Left forelimb (tissue), 1 donor: ENCODE results near the gene TEX53.

Source experiments
- DNase-seq: peaks from one replicate; pipeline ENCODE4 v3.0.0-alpha.2; 2018; ENCODE audit warnings: low spot score

TEX53 gene

DNA sequence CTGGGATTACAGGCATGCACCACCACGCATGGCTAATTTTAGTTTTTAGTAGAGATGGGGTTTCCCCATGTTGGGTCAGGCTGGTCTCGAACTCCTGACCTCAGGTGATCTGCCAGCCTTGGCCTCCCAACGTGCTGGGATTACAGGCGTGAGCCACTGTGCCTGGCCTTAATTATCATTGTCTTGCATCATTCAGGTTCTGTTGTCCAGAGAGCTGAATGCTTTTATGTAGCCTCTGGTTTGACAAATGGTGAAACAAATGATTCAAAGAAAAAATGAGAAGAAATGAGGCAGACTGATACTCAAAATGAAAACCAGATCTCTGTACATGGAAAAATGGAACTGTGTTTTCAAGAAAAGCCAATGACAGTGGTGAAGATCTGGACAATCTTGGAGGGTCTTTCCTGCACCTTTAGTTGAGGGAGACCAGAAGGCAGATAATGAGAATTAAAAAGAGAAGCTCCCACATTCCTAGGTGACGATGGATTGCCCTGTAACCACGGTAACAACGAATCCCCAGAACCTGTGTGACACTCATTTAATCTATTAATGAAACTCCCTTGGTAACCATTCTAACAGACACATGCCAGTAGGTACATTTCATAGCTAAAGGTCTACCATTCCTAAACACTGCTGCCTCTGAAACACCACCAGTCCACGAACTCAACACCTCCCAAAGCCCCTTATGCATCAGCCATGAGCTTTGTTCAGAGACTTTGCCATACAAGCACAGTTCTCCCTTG is 22.8 kb upstream of the TEX53 start:
- DNase-seq = no peak

DNA sequence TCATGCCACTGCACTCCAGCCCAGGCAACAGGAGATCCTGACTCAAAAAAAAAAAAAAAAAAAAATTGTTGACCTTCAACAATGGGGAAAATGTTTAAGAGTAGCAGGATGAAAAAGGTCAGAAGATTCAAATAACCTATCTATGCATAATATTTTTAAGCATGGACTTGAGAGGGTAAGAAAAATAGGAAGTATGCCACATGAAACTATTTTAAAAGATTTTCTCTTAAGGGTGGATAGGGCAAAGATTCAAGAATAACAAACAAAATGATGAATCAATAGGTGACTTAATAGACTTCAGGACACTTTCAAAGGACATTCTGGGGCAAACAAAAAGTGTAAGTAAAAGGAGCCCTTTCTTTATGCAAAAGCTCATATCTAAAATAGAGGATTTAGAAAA is 21.2 kb upstream of the TEX53 start:
- no peak for DNase-seq

DNA sequence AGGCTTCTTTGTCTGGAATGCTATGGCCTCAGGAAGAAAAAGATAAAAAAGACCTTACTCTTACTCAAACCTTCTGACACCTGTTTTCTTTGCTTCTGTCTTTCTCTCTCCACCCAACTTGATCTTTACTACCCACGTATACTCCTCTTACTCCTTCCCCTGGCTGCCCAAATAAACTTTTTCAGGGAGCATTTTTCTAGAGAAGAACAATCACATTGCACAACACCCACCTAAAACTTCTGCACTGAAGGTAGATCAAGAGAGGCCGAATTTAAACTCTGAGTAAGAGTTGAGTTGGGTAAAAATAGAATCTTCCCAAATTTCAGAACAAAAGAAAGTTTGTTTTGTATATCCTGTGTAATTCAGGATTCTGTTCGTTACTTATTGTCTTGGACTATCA is 20.5 kb upstream of the TEX53 start:
- DNase-seq = no peak

DNA sequence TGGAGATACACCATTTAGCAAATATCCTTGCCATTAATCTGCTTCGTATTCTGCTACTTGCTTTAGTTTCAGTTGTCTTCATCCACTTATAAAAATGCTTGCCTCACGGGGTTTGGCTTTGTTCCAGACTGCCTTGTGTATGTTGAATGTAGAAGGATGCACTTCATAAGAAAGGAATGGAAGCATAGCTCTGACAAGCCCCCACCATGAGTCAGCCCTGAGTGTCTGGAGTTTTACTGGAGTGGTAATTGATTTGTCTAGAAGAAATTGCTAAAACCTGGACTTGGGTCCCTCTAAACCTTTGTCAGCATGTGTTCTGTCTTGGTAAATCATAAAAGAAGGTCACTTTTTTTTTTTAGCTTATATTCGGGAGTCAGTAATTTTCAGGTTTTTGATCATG is 19.8 kb upstream of the TEX53 start:
- no peak for DNase-seq

DNA sequence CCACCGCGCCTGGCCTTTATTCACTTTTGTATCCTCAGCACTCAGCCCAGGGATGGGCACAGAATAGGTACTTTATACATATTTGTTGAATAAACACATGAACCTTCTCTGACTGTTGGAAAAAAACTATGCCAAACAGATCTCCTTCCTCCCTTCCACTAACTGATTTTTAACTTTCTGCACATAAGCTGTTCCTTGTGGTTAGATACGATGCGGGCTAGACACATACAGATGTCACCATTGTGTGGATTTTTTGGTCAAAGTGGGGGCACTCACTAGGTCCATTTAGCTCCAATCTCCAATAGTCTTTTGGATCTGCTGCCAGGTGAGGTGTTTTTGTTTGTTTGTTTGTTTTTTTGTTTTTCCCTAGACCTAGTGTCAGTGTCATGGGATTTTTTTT is 19.3 kb upstream of the TEX53 start:
- no peak for DNase-seq

DNA sequence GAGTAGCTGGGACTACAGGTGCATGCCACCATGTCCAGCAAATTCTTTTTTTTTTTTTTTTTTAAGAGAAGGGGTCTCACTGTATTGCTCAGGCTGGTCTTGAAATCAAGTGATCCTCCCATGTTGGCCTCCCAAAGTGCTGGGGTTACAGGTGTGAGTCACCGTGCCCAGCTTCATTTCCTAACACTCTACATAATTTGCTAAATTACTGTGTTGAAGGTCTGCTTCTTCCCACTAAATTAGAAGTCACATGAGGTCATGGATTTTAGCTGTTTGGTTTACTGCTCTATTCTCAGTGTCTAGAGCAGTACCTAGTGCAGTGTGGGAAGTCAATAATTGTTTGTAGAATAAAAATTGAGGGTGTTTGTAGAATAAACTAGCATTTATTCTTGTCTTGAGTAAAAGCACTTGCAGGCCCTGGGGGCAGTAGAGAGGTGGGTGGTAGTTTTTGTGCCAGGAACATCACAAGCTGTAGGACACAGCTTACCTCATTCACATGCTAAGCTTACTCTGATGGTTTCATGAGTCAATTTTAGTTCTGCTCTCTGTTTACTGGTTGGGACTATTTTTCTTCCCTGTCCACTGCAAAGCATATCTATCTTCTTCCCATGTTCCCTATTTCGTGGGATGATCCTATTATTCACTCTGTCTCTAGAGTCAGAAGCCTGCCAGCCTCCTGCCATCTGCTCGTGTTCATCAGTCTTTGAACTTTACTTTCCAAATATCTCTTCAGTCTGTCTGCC is 17.4 kb upstream of the TEX53 start:
- no peak for DNase-seq

DNA sequence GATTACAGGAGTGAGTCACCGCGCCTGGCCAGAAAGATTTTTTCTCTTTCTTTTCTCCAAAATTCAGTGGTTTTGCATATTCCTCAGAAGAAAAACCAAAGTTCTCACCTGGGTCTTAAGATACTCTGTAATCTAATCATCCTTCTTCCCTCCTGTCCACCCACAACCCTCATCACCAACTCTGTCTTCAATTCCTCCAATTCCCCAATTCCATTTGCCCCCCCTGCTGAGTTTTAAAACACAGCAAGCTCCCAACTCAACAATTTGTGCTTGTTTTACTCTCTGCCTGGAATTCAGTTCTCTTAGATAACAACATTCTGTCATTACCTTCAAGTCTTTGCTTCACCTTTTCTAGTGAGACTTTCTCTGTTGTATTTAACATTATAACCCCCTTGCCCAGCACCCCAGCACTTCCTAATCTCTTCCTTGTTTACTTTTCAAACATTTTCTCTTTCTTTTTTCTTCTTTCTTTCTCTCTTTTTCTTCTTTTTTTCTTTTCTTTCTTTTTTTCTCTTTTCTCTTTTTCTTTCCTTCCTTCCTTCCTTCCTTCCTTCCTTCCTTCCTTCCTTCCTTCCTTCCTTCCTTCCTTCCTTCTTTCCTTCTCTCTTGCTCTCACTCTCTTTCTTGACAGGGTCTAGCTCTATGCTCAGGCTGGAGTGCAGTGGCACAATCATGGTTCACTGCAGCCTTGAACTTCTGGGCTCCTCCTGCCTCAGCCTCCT is 16.6 kb upstream of the TEX53 start:
- DNase-seq = no peak

DNA sequence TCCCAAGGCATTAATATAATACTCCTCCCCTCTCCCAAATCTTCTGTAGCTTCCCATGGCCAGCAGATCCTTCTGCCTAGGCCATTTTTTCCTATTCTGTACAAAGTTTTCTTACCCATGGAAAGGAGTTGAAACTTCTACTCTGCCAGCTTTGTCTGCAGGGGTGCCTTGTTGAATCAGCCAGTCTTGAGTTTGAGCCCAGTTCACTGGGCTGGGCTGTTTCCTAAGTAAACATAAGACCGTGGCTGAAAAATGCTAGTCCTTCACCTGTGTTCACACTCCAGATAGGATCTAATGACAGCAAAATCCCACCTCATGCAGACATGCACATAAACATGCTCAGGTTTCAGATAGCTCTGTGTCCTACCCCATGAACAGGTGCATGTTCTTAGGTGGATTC is 14.0 kb upstream of the TEX53 start:
- DNase-seq = no peak

DNA sequence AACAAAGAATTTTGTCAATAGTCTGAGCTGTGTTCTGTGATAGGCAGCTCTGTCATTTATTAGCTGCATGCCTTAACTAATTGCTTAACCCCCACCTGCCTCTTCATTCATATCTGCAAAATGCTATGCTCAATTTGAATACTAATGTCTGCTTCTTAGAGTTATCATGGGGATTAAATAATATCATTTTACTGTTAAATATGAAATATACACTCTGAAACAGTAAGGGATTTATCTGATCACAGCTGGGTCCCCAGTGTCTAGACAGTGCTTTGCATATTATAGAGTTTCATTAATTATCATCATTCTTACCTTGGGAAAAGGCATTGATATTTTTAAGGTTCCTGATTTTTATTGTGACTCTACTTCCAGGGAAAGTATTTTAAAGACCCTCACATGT is 12.4 kb upstream of the TEX53 start:
- DNase-seq = no peak

DNA sequence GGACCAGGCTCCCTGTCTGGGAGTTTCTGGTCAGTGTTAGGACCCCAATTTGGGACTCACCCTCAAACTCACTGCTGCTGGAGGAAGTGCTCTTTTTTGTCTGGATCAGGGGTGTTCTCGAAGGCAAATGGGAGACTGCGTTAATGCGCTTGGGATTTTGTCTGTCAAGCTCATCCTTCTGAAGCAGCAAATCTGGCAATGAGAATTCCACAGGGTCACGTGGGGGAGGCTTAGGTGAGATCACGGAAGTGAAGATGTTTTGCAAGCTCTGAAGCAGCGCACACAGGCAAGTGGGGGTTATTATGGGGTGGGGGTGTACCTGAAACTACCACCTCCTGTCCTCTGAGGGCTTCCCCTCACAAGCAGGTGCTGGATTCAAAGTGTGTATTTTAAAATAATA is 10.5 kb upstream of the TEX53 start:
- DNase-seq = no peak

DNA sequence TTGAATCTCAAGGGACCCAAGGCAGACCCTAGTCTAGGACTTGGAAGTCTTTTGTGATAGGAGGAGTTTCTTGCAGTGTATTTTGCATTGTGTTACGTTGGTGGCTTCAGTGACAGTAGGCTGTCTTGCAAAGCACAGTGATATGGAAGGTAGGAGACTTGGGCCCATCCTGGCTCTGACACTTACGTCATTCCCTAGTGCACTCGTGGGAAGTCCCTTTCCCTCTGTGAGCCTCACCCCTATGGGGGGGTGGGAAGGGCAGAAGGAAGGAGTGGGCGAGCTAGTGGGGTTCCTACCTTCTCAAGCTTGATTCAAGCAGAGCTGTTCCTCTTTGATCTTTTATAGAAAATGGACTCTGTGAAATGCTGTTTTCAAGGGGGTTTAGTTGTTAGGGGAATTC is 9.2 kb upstream of the TEX53 start:
- DNase-seq = no peak

DNA sequence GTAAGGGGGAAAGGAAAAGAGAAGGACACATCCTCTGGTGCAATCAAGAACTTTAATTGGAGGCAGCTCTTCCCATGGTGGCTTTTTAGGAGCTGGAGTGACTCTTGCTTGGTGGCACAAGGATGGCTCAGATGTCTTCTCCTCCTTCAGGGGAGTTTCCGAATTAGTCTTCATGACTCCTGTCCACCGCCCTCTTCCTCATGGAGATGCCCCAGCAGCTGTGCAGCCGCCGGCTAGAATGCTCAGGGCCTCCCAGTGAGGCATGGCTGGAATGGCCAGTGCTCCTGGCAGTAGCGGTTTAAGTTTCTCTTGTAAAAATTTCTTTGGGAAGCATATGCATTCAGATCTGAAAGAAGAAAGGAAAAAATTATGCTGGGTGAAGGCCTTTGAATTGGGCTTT is 8.8 kb upstream of the TEX53 start:
- no peak for DNase-seq

DNA sequence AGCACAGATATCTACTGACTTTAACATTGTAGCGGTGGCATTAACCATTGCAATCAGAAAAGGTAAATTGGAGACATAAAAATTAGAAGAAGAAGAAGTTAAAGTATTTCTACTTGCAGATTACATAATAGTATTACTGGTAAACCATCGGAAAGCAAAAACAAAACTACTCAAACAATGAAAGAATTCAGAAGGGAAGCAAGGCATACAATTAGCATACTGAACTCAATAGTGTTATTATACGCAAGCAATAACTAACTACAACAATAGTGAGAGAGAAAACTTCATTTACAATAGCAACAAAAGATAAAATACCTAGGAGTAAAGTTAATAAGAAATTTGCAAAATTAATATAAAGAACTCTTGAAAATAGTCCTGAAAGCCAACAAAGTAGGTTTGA is 6.6 kb upstream of the TEX53 start:
- DNase-seq = no peak

DNA sequence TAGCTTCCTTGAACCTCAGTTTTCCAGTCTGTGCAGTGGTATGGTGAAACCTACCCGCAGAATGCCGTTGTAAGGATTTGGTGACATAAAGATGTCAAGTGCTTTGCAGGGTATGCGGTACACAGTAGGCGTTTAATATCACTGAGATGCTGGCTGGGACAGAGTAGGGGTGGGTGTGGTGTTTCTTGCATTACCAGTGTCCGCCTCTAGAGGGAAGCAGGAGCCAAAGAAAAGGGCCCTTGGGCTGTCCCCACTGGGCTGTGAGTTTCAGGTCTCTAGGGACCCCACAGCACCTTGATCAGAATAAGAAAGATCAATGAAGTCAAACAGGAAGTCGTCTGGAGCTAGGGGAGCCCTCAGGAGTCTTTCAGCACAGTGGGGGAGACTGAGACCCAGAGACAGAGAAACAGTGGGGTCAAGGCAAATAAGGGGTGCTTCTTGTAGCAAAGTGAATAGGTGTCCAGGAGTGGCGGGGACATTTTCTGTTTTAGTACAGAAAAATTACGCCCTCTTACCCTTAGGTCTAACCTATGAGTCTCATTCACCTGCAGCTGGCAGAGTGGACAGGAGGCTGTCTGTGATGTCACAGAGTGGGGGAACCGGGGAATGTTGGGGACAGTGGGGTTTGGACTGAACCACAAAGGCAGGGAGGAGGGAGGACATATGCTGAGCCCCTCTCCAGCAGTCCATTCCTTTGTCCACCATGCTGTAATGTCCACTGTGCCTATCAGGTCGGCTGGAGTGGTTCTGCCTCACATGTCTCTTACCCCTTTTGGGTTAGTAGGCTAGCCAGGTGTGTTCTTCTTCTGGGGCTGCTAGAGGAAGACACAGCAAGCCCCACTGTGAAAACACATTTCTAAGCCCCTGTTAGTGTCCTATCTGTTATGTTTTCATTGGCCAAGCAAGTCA is 4.7 kb upstream of the TEX53 start:
- no peak for DNase-seq

DNA sequence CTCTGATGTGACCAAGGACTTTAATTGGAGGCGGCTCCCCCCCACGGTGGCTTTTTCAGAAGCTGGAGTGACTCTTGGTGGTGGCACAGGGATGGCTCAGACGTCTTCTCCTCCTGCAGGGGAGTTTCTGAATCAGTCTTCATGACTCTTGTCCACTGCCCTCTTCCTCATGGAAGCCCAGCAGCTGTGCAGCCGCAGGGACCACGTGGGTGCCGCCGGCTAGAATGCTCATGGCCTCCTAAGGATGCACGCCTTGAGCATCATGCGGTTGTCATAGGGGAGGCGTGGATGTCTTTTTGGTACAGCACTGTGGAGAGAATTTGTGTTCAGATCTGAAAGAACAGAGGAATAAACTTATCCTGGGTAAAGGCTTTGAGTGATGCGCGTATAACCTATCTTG is 1.3 kb downstream of the TEX53 start:
- DNase-seq = no peak

DNA sequence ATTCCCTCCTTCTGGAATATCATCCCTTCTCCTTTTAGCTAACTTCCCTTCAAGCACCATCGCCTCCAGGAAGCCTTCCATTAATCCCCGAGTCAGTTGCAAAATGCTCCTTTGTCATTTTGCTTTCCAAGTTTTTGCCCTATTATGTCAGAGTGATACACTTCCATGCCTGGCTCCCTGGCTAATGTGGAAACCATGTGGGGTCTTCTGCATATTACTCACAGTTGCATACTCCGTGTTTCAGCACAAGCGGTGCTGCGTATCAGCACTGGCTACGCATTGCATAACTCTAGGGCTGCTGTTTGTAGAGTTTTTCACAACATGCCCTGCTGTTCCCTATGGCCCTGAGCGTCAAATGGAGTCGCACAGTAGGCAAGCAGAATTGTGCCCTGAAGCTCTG is 1.9 kb downstream of the TEX53 start:
- no peak for DNase-seq

DNA sequence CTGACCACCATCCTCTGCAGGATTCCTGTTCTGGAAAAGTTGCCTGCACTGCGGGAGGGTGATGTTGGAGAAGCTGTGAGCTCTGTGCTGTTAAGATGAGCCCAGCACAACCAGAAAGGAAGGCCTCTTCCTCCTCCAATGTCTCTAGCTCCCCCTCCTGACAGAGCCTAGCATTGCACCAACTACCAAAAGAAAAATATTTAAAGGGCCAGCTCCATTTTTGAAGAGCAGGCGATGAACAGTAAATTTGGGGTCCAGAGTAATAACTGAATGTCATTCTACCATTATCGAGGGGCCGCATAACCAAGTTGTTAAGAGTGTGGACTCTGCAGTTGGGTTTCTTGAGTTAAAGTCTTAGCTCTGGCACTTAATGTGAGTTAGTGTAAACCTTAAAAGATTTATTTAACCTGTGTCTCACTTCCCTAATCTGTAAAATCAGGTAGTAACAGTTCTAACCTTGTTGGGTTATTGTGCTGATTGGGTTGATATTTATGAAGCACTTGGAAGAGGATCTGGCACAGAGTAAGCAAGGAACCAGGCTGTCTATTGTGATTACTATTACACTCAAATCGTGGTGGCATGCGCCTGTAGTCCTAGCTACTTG is 3.9 kb downstream of the TEX53 start:
- DNase-seq = peak; percentile 73

DNA sequence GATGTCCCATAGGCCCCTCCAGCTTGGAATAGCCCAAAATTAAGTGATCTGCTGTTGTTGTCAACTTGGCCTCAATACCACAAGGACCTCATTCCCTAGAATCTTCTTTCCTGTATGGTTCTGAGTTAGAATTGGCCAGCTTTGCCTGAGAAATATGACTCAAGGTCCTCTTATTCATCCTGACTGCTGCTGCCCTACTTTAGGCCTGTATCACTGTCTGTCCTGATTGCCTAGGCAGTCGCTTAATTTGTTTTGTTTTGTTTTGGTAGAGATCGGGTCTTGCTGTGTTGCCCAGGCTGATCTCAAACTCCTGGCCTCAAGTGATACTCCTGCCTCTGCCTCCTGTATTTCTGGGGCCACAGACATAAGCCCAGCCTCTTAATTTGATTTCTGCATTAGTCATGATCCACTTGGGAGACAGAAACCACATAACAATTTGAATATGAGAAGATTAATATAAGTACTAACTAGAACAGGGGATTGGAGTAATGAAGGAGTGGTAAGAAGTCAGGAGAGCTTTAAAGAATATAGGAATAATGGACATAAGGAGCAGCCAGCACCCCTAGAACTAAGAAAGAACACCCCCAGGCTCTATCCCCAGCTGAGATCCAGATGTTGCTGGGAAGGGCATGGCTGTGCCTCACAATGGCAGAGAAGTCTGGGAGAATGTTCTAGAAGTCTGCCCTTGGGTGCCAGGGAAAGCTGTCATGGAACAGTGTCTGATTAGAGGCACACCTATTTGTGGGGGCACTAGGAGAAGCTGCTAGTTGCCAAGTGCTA is 4.6 kb downstream of the TEX53 start:
- DNase-seq = no peak

DNA sequence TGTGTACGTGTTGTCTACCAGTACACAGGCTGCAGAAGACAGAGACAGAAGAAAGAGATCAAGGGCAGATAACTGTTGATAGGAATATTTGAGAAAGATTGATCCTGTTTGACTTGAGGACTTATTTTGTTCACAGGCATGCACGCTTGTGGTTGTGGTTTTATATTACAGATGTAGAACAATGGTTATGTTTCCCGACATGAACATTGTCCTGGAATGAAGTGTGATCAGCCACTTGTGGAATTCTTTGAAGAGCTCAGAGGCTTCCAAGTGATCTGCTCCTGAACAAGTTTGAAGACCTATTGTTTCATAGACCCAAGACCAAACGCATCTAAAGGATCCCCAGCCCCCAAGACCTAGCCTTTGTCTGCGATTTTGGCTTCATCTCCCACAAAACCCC is 13.7 kb downstream of the TEX53 start:
- DNase-seq = no peak

DNA sequence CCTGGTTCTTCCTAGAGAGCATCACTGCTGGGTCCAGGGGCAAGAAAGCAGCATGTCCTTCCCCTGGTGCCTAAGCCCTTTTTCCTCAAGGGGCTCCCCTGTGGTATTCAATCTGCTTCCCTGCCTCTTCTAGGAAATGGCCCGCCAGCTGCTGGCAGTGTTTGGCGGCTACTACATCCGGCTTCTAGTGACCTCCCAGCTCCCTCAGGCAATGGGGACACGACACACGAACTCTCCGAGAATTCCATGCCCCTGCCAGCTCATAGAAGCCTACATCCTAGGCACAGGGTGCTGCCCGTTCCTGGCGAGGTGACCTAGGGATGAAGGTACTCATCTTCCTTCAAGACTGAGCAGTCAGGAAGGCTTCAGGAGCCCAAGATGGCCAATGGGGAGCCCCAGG is 14.6 kb downstream of the TEX53 start:
- DNase-seq = no peak

DNA sequence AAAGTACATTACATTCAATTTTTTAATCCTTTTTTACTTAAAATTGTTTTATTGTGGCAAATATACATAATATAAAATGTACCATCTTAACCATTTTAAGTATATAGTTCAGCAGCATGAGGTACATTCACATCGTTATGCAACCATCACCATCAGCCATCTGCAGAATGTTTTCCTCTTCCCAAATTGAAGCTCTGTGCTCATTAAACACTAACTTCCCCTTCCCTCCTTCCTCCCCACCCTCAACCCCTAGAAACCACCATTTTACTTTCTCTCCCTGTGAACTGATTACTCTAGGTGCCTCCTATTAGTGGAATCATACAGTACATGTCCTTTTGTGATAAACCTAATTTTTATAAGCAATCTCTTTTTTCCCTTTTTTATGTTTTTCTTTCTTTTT is 15.6 kb downstream of the TEX53 start:
- no peak for DNase-seq
